Thoracic aorta (tissue), 2 donors: ENCODE results near the gene SDK1. TPM values are rescaled to one million over a fixed set of nuclear protein-coding genes. Genes with fewer than 3 reads are reported as not detected.

Experiments
- ATAC-seq: fragments of 150-250 bp; one replicate; pipeline ENCODE4 v1.8.0; 2017; ENCODE audit warnings: low read depth; ENCODE audit not compliant: insufficient number of reproducible peaks, low FRiP score
- DNase-seq: peaks from one replicate; pipeline ENCODE4 v3.0.0-alpha.2; 2020; ENCODE audit warnings: low spot score
- H3K27ac ChIP-seq, 2 donors: fragments of 200-600 bp; sonication (generic); 1 replicate in 1 of 2; 2 replicates in 1 of 2; pipeline ENCODE4 v1.5.1; 2016; ENCODE audit warnings: mild to moderate bottlenecking in 2 of 2, moderate library complexity in 2 of 2
- H3K27me3 ChIP-seq: fragments of 200-600 bp; sonication (generic); replicated peaks from 2 replicates; pipeline ENCODE4 v1.6.0; 2016; ENCODE audit warnings: mild to moderate bottlenecking; ENCODE audit not compliant: insufficient read depth
- H3K36me3 ChIP-seq: fragments of 200-600 bp; sonication (generic); one replicate; pipeline ENCODE4 v1.5.1; 2016
- H3K4me1 ChIP-seq, 2 donors: fragments of 200-600 bp; sonication (generic); 1 replicate in 1 of 2; 2 replicates in 1 of 2; pipeline versions ENCODE4 v1.5.1 to v1.6.0; 2016; ENCODE audit warnings: low read depth in 2 of 2, mild to moderate bottlenecking in 1 of 2; ENCODE audit not compliant: control insufficient read depth in 1 of 2
- H3K4me3 ChIP-seq: fragments of 200-600 bp; sonication (generic); 2 replicates; pipeline ENCODE4 v1.5.1; 2016; ENCODE audit warnings: mild to moderate bottlenecking
- H3K9me3 ChIP-seq: fragments of 200-600 bp; sonication (generic); 2 replicates; pipeline ENCODE4 v1.5.1; 2016
- CTCF ChIP-seq: fragments of 200-600 bp; sonication (generic); IDR thresholded peaks from one replicate; pipeline ENCODE4 v1.5.1; 2019; ENCODE audit warnings: antibody characterized with exemption
- total RNA-seq, 2 donors: library from RNA; depleted of rRNA; stranded (reverse); fragments of >200 nt; gene quantifications; one replicate each; pipeline versions ENCODE4 v1.1.0 to v1.2.3, GENCODE V29; 2016

The SDK1 gene
- total RNA-seq, 2 donors from 2014 or later: 27.5 to 29.2 TPM

GRCh38 chr7:3461923-3462322, 160.9 kb downstream of the SDK1 start:
- H3K27ac ChIP-seq: no peak overlapping the region
- H3K4me3 ChIP-seq: no peak overlapping the region
- no peak for TF ChIP-seq CTCF
- peaks cover 0 to 9% of the 10 kb centered on the region in 2 donors for H3K4me1 ChIP-seq
- no peaks in the 10 kb centered on the region for H3K36me3 ChIP-seq
- no peaks in the 10 kb centered on the region for H3K9me3 ChIP-seq
- no peaks in the 10 kb centered on the region for H3K27me3 ChIP-seq
- DNase-seq (no peak), ATAC-seq (no peak)

DNA sequence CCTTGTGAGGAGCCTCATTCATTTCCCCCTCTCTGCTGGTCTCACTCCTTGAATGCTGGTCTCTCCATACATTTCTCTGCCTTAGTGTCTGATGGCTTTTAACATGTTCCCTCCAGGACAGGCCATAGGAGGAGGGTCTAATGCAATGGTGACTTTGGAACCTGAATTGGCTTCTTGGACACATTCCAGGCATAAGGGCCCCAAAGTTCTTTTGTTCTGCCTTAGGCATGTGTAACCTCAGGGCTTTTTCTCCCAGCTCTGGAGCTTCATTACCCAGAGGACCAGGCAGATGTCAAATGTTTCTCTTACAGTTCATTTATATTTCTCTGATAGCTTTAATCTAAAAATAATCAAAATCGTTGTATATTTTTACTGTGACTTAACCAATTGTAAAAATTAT, 162.6 kb downstream of the SDK1 start:
- ATAC-seq (no peak), DNase-seq (no peak)
- Histone ChIP-seq H3K4me3 (no peak overlapping the region), H3K27me3 (no peaks in the 10 kb centered on the region), H3K9me3 (no peaks in the 10 kb centered on the region), H3K4me1 (peaks cover 0 to 9% of the 10 kb centered on the region in 2 donors), H3K36me3 (no peaks in the 10 kb centered on the region), H3K27ac (no peak overlapping the region)
- TF ChIP-seq CTCF: no peak

DNA sequence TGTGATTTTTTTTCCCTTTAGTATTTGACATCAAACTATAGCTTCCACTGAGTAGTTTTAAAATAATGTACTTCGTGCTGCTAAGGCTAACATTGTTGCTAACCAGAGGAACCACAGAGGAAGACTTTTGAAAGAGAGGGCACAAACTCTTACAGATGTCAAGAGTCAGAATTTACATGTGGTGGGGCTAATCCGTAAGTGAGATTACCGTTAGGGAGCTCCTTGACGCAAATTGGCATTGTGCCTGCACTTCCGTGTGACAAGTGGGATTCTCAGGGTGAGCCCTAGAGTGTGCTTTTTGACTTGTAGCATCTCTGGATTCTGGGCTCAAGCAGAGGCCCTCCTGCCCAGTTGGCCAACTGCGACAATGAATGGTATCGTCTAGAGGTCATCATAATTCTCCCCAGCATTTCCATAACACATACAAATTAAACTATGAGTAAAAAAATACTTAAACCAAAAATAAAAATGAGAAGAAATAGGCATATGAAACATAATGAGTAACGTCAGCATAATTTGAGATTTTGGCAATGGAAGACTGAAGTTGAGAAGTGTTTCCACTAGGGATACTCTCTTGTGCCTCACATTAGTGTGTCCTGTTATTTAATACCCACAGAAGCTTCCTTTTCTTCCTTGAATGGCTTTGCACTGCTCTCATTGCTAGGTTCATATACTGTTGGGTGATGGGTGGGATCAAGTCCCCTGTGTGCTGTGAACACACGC, 164.0 kb downstream of the SDK1 start:
- ATAC-seq: no peak
- H3K4me1 ChIP-seq: peaks cover 0 to 9% of the 10 kb centered on the region in 2 donors
- no peak for TF ChIP-seq CTCF

DNA sequence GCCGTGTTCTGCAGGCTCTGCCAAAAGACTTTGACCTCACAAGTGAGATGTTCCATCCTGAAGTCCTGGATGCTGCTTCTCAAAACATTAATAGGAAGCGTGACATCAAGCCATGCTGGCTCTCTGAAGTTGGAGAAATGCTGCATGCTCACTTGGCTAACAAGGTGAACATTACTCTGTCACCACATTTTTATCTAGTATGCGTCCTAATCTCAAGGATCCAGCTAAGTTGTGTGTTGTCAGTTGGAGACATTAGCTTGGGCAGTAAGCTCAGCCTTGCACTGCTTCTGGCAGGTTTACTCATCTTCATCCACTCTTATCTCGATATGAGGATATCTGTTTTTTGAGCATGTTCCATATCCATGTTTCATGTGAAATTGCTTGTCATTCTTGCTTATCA, 165.2 kb downstream of the SDK1 start:
- no peaks in the 10 kb centered on the region for H3K27me3 ChIP-seq
- ATAC-seq: no peak

More for the DNA sequence above, 164.0 kb downstream of the SDK1 start:
- no peaks in the 10 kb centered on the region for H3K27me3 ChIP-seq
- no peaks in the 10 kb centered on the region for H3K36me3 ChIP-seq
- H3K27ac ChIP-seq: no peak overlapping the region
- DNase-seq: no peak
- H3K9me3 ChIP-seq: no peaks in the 10 kb centered on the region
- no peak overlapping the region for H3K4me3 ChIP-seq

DNA sequence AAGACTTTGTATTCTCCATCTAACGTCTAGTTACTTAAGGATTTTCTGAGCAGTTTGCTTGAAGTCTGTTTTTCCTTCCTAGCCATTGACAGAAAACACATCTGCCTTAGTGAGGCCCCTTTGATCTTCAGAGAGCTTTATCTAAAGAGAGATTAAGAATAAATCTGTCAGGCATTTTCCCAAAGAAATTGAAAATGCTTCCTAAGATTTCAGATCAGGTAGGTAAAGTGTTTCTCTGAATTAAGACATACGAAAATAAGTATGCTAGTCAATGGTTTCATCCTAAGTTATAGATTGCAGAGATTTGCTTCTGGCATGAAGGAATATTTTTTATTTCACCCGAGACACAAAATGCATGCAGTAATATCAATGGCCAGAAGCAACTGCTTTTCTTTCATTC, 168.6 kb downstream of the SDK1 start:
- no peak overlapping the region for H3K4me3 ChIP-seq
- H3K4me1 ChIP-seq: peaks cover 0 to 9% of the 10 kb centered on the region in 2 donors

More for the DNA sequence above, 165.2 kb downstream of the SDK1 start:
- TF ChIP-seq CTCF: no peak
- H3K4me1 ChIP-seq: peaks cover 0 to 9% of the 10 kb centered on the region in 2 donors
- no peaks in the 10 kb centered on the region for H3K36me3 ChIP-seq
- no peak overlapping the region for H3K4me3 ChIP-seq
- no peak overlapping the region for H3K27ac ChIP-seq
- DNase-seq: no peak
- no peaks in the 10 kb centered on the region for H3K9me3 ChIP-seq

More for the DNA sequence above, 168.6 kb downstream of the SDK1 start:
- Histone ChIP-seq H3K27ac (no peak overlapping the region), H3K36me3 (no peaks in the 10 kb centered on the region), H3K27me3 (no peaks in the 10 kb centered on the region), H3K9me3 (no peaks in the 10 kb centered on the region)
- TF ChIP-seq CTCF: no peak
- no peak for ATAC-seq
- no peak for DNase-seq
